HS-5 (cell line): ENCODE results near the gene SBF1.

Source experiments
- DNase-seq: peaks from one replicate; pipeline ENCODE4 v3.0.0-alpha.2; 2012; ENCODE audit warnings: low read depth

SBF1 gene

DNA sequence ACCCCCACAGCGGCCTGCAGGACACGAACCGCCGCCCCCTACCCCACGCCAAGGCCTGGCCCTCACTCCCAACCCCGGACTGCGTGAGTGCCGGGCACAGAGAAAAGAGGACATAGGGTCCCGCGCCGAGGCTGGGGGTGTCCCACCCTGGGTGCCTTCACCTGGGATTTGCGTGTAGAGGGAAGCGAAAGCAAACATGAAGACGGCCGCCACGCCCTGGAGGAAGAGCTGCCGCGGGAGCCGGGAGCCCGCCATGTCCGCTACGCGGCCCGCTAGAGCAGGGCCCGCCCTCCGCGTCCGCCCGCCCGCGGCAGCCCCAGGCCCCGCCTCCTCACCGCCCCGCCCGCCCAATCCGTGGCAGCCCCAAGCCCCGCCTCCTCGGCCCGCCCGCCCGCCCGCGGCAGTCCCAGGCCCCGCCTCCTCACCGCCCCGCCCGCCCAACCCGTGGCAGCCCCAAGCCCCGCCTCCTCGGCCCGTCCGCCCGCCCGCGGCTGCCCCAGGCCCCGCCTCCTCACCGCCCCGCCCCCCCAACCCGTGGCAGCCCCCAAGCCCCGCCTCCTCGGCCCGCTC lies 32.7 kb upstream of the SBF1 start, which contains the start of gene LMF2:
Gene LMF2 (minus strand): TSS at position 282 of the 570 bp plus-strand sequence. CDS start 27 bp downstream, at position 255.
- no peak for DNase-seq

DNA sequence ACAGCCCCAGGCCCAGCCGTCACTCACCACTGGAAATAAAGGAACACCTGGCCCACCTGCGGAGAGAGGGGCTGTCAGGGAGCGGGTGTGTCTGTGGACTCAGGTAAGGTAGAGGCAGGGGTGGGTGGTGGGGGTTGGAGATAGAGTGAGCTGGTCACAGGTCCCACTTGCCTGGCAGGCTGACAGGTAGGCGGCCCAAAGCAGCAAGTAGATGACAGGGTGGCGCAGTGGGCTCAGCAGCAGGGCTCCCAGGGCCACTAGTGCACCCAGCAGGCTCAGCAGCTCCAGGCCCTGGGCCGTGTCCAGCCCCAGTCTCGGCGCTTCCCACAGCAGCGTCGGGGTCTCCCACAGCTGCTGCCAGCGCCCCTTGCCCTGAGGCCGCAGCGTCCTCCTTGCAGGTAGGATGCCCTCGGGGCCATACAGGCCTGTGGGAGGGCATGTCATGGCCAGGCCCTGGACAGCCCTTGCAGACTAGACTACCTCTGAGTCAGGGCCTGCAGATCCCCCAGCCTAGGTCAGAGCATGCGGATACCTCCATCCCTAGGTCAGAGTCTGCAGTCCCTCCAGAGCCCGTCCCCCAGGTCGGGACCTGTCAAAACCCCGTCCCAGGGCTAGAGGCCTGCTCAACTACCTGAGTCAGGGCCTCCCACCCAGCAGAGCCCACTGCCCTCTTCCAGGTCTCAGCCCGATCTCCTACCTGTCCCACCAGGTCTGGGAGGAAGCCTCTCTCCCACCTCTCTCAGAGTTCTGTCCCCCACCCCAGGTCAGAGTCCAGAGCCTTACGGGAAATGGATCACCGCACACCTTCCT lies 32.0 kb upstream of the SBF1 start:
- no peak for DNase-seq

DNA sequence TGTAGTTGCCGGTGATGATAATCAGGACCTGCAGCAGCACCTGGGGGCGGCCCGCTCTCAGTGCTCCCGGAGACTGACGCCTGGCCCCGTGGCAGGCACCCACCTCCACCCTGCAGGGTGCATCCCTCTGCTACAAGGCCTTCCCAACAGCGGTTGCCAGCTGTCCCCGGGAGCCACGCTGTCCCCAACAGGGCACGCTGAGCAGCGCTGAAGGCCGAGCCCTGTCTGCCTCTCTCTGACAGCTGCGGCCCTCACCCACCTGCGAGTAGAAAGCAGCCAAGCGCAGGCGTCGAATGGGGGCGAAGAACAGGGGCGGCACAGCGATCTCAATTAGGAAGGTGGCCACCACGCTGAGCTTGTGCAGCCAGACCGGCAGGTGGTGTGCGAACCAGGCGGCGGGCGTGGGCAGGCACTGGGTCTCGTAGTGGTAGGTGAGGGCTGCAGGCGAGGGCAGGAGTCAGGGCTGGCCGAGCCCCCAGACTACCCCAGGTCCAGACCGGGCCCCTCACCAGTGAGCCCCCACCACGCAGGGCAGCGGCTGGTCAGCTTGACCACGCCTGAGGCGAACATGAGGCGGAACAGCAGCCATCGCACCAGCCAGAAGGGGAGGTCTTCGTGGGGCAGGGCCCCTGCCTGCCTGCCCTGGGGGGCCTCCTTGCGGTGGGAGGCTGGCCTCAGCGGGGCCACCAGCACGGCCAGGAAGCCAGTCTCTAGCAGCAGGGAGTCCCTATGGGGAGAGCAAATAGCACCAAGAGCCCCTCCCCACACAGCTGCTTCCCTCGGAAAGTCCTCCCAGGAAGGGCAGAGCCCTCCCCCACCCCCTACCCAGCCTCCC lies 31.2 kb upstream of the SBF1 start:
- DNase-seq: no peak

DNA sequence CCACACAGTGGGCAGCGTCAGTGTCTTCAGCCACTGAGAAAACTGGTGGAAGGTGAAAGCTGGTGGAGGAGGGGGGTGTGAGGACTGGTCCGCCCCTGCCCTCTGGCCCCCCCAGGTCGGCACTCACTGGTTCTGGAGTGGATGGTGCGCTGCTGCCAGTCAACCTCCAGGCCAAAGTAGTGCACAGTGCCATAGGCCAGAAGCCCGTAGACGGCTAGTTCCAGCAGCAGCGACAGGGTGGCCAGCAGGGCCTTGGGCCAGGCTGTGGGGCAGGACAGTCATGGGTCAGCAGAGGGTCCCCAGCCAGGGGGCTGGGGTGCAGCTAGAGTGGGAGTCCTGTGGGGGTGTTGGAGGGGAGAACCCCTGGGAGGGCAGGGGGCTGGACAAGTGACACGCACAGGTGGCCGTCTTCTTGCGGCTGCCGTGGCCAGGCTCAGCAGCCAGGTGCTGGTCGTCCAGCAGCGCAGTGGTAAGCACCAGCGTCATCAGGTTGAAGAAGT lies 30.5 kb upstream of the SBF1 start:
- DNase-seq: no peak

DNA sequence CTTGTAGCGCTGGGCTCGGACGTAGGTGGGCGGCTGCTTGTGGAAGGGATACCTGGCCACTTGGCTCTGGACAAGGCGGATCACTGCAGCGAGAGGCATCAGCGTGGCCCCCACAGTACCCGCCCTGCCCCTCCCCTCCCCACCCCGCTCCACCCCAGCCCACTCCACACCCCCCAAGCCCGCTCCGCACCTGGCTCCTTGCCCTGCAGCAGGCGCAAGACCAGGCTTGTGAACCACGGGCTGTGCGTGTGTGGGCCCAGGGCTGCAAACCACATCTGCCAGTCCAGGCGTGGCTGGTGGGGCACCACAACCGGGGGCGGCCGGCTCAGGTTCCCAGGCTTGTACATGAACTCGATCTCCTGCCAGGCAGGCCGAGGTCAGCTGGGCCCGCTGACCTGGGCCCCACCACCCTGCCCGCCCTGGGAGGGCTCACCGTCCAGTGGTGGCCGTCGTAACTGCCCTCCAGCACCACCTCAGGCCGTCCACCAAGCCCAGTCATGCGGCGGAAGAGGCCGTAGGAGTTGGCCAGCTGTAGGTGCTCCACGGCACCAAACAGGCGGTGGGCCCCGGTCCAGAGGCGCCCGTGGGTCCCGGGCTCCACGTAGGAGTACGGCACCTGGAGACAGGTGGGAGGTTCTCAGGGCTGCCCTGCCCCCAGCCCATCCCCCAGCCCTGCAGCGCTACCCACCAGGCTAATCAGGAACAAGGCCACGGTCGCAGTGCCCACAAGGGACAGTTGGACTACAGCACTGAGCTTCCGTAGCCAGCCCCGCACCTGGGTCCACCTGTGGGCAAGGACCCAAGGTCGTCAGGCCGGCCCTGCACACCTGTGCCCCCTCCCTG lies 29.8 kb upstream of the SBF1 start:
- no peak for DNase-seq

DNA sequence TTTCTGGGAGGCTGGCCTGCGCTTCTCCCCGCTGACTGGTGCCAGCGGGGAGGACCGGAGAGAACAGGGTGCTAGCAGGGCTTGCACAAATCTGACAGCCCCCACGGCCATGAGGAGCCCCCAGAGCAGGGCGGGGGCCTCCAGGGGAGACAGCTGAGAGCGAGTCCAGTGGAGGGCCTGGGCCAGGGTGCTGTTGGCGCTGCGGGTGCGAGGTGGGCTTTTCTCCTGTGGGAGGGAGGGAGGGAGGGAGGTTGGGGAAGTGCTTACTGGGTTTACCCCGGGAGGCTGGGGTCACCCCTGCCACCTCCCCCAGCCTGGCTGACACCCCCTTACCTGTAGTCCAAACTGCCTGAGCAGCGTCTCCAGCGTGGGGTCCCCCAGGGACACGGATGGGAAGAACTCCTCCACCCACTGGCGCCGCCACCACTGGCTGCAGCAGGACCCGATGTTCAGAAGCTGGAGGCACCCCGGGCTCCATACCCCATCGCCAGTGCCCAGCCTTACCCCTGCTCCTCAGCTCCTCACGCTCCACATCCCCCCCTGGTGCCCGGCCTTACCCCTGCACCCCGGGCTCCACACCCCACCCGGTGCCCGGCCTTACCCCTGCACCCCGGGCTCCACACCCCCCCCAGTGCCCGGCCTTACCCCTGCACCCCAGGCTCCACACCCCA lies 28.8 kb upstream of the SBF1 start:
- no peak for DNase-seq

DNA sequence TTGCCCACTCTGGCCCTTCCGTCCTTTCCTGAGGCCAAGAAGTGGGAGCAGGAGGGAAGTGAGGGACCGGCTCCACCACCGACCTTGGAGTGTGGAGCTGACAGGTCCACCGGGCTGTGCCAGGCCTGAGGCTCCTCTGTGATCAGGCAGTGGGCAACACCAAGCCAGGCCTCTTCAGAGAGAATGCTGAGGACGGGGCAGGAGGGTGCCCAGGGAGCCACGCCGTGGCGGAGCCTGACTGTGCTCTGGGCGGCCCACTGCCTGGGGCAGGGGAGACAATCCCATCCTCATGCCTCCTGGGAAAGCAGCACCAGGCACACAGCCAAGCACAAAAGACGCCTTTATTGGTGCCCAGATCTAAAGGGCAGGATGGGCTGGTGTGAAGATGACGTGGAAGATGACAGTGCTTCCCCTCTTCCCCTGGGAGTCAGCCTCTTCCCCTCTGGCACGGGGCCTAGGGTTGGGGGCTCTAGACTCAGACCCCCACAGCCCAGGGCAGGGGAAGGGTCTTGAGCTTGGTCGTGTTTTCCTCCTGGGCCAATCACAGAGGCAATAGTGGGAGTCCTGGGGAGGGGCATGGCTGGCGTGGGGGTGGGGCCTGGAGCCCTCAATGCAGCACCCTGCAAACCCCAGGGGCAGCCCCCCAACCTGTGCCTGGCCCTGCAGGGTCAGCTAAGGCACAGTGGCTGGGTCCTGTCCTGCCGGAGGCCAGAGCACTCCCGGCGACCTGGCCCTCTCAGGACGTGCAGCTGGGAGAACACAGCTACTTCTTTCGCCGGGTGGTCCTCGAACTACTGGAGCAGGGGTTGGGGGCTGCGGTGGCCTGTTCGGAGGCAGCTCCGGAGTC lies 28.0 kb upstream of the SBF1 start:
- no peak for DNase-seq

DNA sequence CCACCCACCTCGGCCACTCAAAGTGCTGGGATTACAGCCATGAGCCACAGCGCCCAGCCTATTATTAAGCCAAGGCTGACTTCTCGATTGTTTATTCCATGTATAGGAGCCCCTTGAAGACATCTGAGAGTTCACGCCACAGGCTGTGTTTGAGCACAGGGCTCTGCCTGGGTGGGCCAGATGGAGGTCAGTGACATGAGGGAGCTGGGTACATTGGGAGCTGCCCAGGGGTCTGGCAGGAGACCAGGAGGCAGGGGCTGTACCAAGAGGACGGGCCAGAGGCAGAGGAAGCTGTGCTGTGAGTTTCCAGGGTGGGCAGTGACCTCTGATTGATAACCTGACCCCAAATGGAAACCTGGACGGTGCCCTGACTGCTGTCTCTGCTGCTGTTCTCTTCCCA lies 27.3 kb upstream of the SBF1 start:
- DNase-seq: no peak

DNA sequence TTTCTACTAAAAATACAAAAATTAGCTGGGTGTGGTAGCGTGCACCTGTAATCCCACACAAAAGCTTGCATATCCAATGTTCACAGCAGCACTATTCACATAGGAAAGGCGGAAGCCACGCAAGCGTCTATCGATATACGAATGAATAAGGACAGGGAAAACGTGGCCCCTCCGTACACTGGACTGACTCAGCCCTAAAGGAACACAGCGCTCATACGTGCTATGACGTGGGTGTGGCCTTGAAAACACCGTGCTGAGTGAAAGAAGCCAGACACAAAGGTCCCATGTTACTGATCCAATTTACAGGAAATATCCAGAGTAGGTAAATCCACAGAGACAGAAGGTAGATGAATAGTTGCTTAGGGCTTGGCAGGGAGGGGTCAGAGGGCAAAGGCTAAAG lies 25.6 kb upstream of the SBF1 start:
- no peak for DNase-seq

DNA sequence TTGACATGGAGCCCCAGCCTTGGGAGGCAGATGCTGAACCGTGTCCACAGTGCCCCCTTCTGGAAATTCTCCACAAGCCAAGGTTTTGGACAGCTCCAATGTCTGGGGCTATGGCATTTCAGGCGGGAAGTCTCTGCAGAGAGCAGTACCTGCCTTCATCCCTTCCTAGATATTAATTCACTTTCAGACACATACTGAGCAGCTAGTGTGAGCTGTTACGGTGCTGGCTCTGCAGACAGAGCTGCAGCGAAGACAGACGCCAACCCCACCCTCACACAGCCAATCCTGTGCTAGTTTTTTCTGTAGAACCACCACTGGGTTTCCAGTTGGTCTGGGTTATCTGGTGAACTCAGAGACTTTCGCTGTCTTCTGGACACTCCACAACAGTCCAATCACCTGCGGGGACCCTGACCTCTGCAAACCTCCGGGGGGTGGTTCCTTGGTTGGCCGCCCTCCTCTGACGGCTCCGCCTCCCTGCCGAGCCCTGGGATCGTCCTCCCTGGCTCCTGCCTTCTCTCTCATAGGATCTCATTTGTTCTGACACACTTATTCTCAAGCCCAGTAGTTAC lies 23.6 kb upstream of the SBF1 start:
- DNase-seq: no peak

DNA sequence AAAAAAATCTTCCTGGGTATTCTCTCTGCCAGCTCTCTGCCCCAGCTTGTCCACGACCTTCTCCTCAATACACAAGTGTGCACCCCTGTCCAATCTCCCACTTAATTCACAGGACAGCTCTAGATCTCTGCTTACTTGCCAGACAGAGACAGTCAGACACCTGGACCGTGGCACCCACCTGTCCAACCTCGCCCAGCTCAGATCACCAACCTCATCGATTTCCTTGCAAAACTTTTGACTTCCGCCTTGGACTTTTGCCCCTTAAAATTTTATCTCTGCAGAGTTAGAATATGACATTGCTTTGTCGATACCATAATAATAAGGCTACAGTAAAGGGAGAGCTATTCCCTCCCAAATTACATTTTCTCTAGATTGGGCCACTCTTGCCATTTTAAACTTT lies 22.3 kb upstream of the SBF1 start:
- DNase-seq: no peak

DNA sequence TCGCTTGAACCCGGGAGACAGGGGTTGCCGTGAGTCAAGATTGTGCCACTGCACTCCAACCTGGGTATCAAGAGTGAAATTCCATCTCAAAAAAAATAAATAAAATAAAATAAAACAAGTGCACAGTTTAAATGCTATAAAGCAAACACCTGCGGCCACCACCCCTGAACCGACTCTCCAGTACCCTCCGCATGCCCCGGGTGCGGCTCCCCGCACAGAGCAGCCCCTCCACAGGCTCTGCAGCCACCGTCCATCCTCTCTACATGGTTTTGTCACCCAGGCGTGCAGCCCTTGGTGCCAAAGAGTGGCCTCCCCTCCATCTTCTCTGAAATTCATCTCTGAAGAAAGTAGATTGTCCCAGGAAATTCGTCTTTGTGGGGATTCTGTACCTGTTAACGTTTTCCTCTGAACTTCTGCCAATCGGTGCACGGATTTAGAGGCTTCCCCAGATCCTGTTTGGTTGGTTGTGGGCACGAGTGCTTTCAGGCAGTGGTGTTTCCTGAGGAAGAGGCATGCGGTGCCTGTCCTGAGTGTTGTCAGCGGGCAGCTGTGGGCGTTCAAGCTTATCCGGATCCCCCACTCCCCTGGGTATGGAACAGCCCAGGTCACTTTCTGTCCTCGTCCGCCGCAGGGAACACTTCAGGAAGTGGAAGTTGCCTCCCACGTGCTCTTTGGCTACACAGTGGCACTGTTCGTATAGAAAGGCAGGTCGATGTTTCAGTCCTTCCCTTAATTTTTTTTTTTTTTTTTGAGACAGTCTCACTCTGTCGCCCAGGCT lies 15.9 kb upstream of the SBF1 start:
- no peak for DNase-seq

DNA sequence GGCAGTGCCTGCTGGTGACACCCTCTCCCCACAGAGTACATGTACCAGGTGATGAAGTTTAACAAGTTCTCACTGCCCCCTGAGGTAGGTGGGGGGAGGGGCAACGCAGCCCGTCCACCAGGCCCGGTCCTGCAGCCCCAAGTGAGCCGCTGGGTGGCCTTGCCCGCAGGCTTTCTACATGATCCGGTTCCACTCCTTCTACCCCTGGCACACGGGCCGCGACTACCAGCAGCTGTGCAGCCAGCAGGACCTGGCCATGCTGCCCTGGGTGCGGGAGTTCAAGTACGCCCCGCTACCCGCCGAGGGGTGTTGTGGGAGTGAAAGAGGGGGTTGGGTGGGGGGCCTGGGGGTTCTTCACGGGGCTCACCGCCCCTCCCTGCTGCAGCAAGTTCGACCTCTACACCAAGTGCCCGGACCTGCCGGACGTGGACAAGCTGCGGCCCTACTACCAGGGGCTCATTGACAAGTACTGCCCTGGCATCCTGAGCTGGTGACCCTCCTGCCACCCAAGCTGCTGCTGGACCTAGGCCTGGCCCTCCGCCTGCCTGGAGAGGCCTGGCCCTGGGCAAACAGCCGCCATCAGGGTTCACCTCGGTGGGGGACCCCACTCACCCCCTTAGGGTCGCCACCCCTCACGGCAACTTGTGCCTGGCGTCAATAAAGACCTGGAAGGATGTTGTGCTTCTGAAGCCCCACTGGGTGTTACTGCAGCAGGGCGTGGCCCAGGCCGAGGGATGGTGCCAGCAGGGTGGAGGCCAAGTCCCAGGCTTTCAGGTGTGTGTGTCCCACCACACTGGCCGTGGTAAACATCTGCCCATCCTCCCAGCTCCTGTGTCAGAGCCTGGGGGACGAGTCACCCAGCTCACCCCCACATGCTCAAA lies 14.8 kb upstream of the SBF1 start:
- no peak for DNase-seq

DNA sequence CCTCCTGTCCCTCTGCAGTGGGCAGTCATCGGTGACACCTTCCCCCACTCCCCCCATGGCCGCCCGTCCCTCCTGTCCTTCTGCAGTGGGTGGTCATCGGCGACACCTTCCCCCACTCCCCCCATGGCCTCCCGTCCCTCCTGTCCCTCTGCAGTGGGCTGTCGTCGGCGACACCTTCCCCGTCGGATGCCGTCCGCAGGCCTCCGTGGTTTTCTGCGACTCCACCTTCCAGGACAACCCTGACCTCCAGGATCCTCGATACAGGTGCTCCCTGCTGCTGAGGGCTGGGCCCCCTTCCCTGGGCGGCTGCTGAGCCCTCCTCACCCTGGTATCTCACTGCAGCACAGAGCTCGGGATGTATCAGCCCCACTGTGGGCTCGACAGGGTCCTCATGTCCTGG lies 14.1 kb upstream of the SBF1 start:
- DNase-seq: no peak

DNA sequence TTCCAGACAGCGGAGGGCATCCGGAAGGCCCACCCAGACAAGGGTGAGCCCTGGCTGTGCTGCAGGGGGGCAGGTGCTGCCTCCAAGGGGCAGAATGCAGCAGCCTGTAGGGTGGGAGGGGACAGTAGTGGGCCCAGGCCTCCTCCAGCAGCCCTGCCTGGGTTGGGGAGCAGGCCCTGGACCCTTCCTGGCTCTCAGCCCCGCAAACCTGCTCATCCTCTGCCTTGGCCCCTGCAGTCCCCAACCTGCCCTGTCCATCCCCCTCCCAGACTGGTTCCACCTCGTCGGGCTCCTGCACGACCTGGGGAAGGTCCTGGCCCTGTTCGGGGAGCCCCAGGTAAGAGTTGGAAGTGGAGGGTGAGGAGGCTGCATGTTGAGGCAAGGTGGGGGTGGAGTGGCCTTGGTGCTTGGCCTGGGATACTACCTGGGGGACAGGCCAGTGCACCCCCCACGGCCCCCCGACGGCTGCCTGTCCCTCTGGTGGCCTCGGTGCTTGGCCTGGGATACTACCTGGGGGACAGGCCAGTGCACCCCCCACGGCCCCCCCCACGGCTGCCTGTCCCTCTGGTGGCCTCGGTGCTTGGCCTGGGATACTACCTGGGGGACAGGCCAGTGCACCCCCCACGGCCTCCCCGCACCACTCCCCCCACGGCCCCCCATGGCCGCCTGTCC lies 13.3 kb upstream of the SBF1 start:
- no peak for DNase-seq

DNA sequence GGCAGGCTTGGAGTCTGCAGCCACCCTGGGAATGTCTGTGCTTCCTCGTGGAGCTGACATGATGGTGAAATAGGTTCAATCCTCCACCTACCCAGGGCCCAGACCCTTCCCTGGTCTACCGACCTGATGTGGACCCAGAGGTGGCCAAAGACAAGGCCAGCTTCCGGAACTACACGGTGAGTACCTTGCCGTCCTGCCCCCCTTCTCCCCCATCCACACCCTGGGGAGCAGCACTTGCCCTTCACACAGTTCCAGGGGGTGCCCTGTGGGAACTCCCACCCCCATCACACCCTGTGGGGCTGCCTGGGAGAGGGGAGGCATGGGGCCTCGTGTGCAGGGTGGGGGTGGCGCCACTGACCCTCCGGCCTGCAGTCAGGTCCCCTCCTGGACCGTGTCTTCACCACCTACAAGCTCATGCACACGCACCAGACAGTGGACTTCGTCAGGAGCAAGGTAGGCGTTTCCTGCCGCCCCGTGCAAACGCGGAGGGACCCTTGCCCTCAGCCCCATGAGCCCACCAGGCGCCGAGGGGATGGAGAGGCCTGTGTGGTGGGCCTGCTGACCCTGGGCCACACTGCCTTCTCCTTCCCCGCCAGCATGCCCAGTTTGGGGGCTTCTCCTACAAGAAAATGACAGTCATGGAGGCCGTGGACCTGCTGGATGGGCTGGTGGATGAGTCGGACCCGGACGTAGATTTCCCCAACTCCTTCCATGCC lies 12.6 kb upstream of the SBF1 start:
- DNase-seq: no peak
